Measurements from ENCODE around the gene NECAB2. TPM values are rescaled to one million over a fixed set of nuclear protein-coding genes. Genes with fewer than 3 reads are reported as not detected.

NECAB2 gene
- polyA plus RNA-seq, 1 experiment: 0.20 TPM

- TF ChIP-seq CTCF (IDR thresholded peaks at IDR 0.05; ENCODE audit: low read depth, low read length): no peak
- CTCF ChIA-PET: no interaction called here
- no peak for DNase-seq (ENCODE audit: low read depth, low spot score)
- H3K9me3 ChIP-seq (ENCODE audit: control insufficient read depth, insufficient read depth, low read length): peaks cover 7% of the 10 kb centered on the region
- POLR2A ChIA-PET: no interaction called here
- H3K27ac ChIP-seq (ENCODE audit: low read depth, low read length): no peak overlapping the region
- H3K4me3 ChIP-seq (ENCODE audit: low read depth, low read length): no peak overlapping the region
- peaks cover 39% of the 10 kb centered on the region for H3K27me3 ChIP-seq (ENCODE audit: control insufficient read depth, insufficient read depth, low read length)
Observed at GRCh38 chr16:84007520-84007919, 39.5 kb downstream of the NECAB2 start.

DNA sequence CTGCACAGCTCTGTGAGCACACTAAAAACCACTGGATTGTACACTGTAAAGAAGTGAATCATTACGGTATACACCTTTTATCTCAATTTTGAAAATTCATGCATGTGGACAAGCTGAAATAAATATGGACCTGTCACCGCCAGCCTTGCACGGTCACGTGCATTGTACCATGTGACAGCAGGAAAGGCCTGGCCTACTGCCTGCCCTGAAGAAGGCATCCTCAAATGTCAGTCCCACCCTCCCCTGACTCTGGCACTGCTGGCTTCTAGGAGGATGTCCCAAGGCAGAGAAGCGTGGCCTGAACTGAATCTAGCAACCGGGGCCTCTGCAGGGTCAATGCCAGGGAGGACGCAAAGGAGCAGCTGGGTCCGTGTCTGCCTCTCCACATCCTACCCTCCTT is 39.9 kb downstream of the NECAB2 start:
- no peak for DNase-seq (ENCODE audit: low read depth, low spot score)
- Histone ChIP-seq H3K27ac (ENCODE audit: low read depth, low read length) (no peak overlapping the region), H3K4me3 (ENCODE audit: low read depth, low read length) (no peak overlapping the region), H3K27me3 (ENCODE audit: control insufficient read depth, insufficient read depth, low read length) (peaks cover 35% of the 10 kb centered on the region), H3K9me3 (ENCODE audit: control insufficient read depth, insufficient read depth, low read length) (peaks cover 7% of the 10 kb centered on the region)
- ChIA-PET POLR2A (no interaction called here), CTCF (no interaction called here)
- TF ChIP-seq CTCF (IDR thresholded peaks at IDR 0.05; ENCODE audit: low read depth, low read length): no peak

- no peak for TF ChIP-seq CTCF (IDR thresholded peaks at IDR 0.05; ENCODE audit: low read depth, low read length)
- no peak overlapping the region for H3K4me3 ChIP-seq (ENCODE audit: low read depth, low read length)
- CTCF ChIA-PET: no interaction called here
- peaks cover 29% of the 10 kb centered on the region for H3K27me3 ChIP-seq (ENCODE audit: control insufficient read depth, insufficient read depth, low read length)
- POLR2A ChIA-PET: no interaction called here
- no peak overlapping the region for H3K27ac ChIP-seq (ENCODE audit: low read depth, low read length)
- no peak for DNase-seq (ENCODE audit: low read depth, low spot score)
- H3K9me3 ChIP-seq (ENCODE audit: control insufficient read depth, insufficient read depth, low read length): peaks cover 7% of the 10 kb centered on the region
Observed at GRCh38 chr16:84009282-84009681, 41.2 kb downstream of the NECAB2 start.

GRCh38 chr16:84013787-84014569 is 45.9 kb downstream of the NECAB2 start:
- ChIA-PET CTCF (interaction anchor here (0.6 kb wide), 1 partner anchor 39 kb away, joined by 5 read pairs; no protein-coding TSS in a partner anchor), POLR2A (interaction anchor here (0.6 kb wide), 1 partner anchor 86 kb away, joined by 3 read pairs; no protein-coding TSS in a partner anchor)
- no peak for TF ChIP-seq CTCF (IDR thresholded peaks at IDR 0.05; ENCODE audit: low read depth, low read length)
- Histone ChIP-seq H3K9me3 (ENCODE audit: control insufficient read depth, insufficient read depth, low read length) (peaks cover 15% of the 10 kb centered on the region), H3K4me3 (ENCODE audit: low read depth, low read length) (no peak overlapping the region), H3K27ac (ENCODE audit: low read depth, low read length) (no peak overlapping the region), H3K27me3 (ENCODE audit: control insufficient read depth, insufficient read depth, low read length) (peaks cover 7% of the 10 kb centered on the region)
- no peak for DNase-seq (ENCODE audit: low read depth, low spot score)

- ChIA-PET POLR2A (no interaction called here), CTCF (no interaction called here)
- TF ChIP-seq CTCF (IDR thresholded peaks at IDR 0.05; ENCODE audit: low read depth, low read length): no peak
Observed at GRCh38 chr16:84014570-84015327, 46.7 kb downstream of the NECAB2 start.

More at GRCh38 chr16:84014570-84015327, 46.7 kb downstream of the NECAB2 start:
- no peak for DNase-seq (ENCODE audit: low read depth, low spot score)
- Histone ChIP-seq H3K27me3 (ENCODE audit: control insufficient read depth, insufficient read depth, low read length) (peaks cover 2% of the 10 kb centered on the region), H3K9me3 (ENCODE audit: control insufficient read depth, insufficient read depth, low read length) (peaks cover 10% of the 10 kb centered on the region), H3K27ac (ENCODE audit: low read depth, low read length) (no peak overlapping the region), H3K4me3 (ENCODE audit: low read depth, low read length) (no peak overlapping the region)

Measured in AG04450 (cell line).